Measurements from ENCODE around the gene NEDD8. TPM values are rescaled to one million over a fixed set of nuclear protein-coding genes. Genes with fewer than 3 reads are reported as not detected.
A peak's percentile ranks its signal among the peaks of the same experiment; 100 is the strongest.

Gene NEDD8
- total and polyA plus RNA-seq, 9 donors: 180 to 245 (median 221) TPM

- H3K27me3 ChIP-seq (ENCODE audit: control insufficient read depth, insufficient read depth, low read length): no peaks in the 10 kb centered on the region
- DNase-seq: peak; percentile 93
- no peaks in the 10 kb centered on the region for H3K9me3 ChIP-seq (replicated peaks; ENCODE audit: control insufficient read depth, low read depth, low read length)
- H3K4me3 ChIP-seq (ENCODE audit: low read length): peak within 1 kb of the TSS; percentile 37
- H3K36me3 ChIP-seq (ENCODE audit: control insufficient read depth, insufficient read depth, low read length): peaks cover 43% of the 10 kb centered on the region
- no peak within 1 kb of the TSS for H3K27ac ChIP-seq (ENCODE audit: low read length)
- WGBS (ENCODE audit: insufficient coverage): 6% methylated on average over 53 of the region's 63 CpGs
- peaks cover 16% of the 10 kb centered on the region for H3K4me1 ChIP-seq (ENCODE audit: control insufficient read depth, insufficient read depth, low read length)
Measured at GRCh38 chr14:24171422-24172260, 60.5 kb downstream of the NEDD8 start, which contains the start of gene REC8. Gene REC8 (plus strand): TSS chr14:24172080. CDS start chr14:24172553, 473 bp downstream.

GRCh38 chr14:24167469-24168114 lies 64.6 kb downstream of the NEDD8 start:
- H3K4me3 ChIP-seq (ENCODE audit: low read length): no peak overlapping the region
- H3K36me3 ChIP-seq (ENCODE audit: control insufficient read depth, insufficient read depth, low read length): peaks cover 67% of the 10 kb centered on the region
- no peaks in the 10 kb centered on the region for H3K27me3 ChIP-seq (ENCODE audit: control insufficient read depth, insufficient read depth, low read length)
- DNase-seq: peak; percentile 43
- WGBS (ENCODE audit: insufficient coverage): 87% methylated on average over 3 of the region's 3 CpGs
- no peaks in the 10 kb centered on the region for H3K9me3 ChIP-seq (replicated peaks; ENCODE audit: control insufficient read depth, low read depth, low read length)
- H3K4me1 ChIP-seq (ENCODE audit: control insufficient read depth, insufficient read depth, low read length): peaks cover 33% of the 10 kb centered on the region
- no peak overlapping the region for H3K27ac ChIP-seq (ENCODE audit: low read length)

Other genes with a start within 250 kb of the NEDD8 start
Only the 30 nearest of the 34 such genes appear.
- gene CARMIL3, start 180.4 kb downstream of the NEDD8 start, total RNA-seq: 0.27 TPM
- gene CARMIL3, start 180.4 kb downstream of the NEDD8 start, polyA plus RNA-seq (ENCODE audit: insufficient read depth in 1 of 8, insufficient read length in 8 of 8, low replicate concordance in 1 of 8): under 1 TPM; 0.06 to 0.54 (median 0.19) TPM
- not detected for gene CPNE6, start 160.8 kb downstream of the NEDD8 start, total RNA-seq
- gene CPNE6, start 160.8 kb downstream of the NEDD8 start, polyA plus RNA-seq (ENCODE audit: insufficient read depth in 1 of 8, insufficient read length in 8 of 8, low replicate concordance in 1 of 8): under 1 TPM in 2 of 8 donors, not detected in 6; 0.23 to 0.33 TPM
- gene PCK2, start 138.1 kb downstream of the NEDD8 start, total RNA-seq: 2.5 TPM
- gene PCK2, start 138.1 kb downstream of the NEDD8 start, polyA plus RNA-seq (ENCODE audit: insufficient read depth in 1 of 8, insufficient read length in 8 of 8, low replicate concordance in 1 of 8): 10 to 100 TPM in 1 of 8 donors, 1 to 10 TPM in 7; 3.4 to 15.6 (median 3.9) TPM
- 43.7 TPM for gene DCAF11, start 117.6 kb downstream of the NEDD8 start, total RNA-seq
- gene DCAF11, start 117.6 kb downstream of the NEDD8 start, polyA plus RNA-seq (ENCODE audit: insufficient read depth in 1 of 8, insufficient read length in 8 of 8, low replicate concordance in 1 of 8): 10 to 100 TPM; 40.2 to 47.8 (median 42.5) TPM
- 1.6 TPM for gene NRL, start 117.4 kb downstream of the NEDD8 start, total RNA-seq
- gene NRL, start 117.4 kb downstream of the NEDD8 start, polyA plus RNA-seq (ENCODE audit: insufficient read depth in 1 of 8, insufficient read length in 8 of 8, low replicate concordance in 1 of 8): 1 to 10 TPM in 7 of 8 donors, under 1 TPM in 1; 0.96 to 2.2 (median 1.8) TPM
- gene FITM1, start 101.7 kb downstream of the NEDD8 start, total RNA-seq: 170 TPM
- 100 to 1,000 TPM in 7 of 8 donors, 10 to 100 TPM in 1; 80.7 to 168 (median 124) TPM for gene FITM1, start 101.7 kb downstream of the NEDD8 start, polyA plus RNA-seq (ENCODE audit: insufficient read depth in 1 of 8, insufficient read length in 8 of 8, low replicate concordance in 1 of 8)
- gene PSME1, start 96.2 kb downstream of the NEDD8 start, total RNA-seq: 110 TPM
- gene PSME1, start 96.2 kb downstream of the NEDD8 start, polyA plus RNA-seq (ENCODE audit: insufficient read depth in 1 of 8, insufficient read length in 8 of 8, low replicate concordance in 1 of 8): 100 to 1,000 TPM; 103 to 130 (median 116) TPM
- gene EMC9, start 90.8 kb downstream of the NEDD8 start, total RNA-seq: 29.9 TPM
- 10 to 100 TPM; 22.4 to 40.0 (median 29.4) TPM for gene EMC9, start 90.8 kb downstream of the NEDD8 start, polyA plus RNA-seq (ENCODE audit: insufficient read depth in 1 of 8, insufficient read length in 8 of 8, low replicate concordance in 1 of 8)
- gene PSME2, start 85.8 kb downstream of the NEDD8 start, total RNA-seq: 100 TPM
- 10 to 100 TPM; 82.8 to 97.6 (median 93.2) TPM for gene PSME2, start 85.8 kb downstream of the NEDD8 start, polyA plus RNA-seq (ENCODE audit: insufficient read depth in 1 of 8, insufficient read length in 8 of 8, low replicate concordance in 1 of 8)
- 36.4 TPM for gene RNF31, start 84.9 kb downstream of the NEDD8 start, total RNA-seq
- 10 to 100 TPM; 27.3 to 37.0 (median 35.8) TPM for gene RNF31, start 84.9 kb downstream of the NEDD8 start, polyA plus RNA-seq (ENCODE audit: insufficient read depth in 1 of 8, insufficient read length in 8 of 8, low replicate concordance in 1 of 8)
- gene IRF9, start 71.1 kb downstream of the NEDD8 start, total RNA-seq: 24.9 TPM
- 10 to 100 TPM; 24.0 to 36.3 (median 27.3) TPM for gene IRF9, start 71.1 kb downstream of the NEDD8 start, polyA plus RNA-seq (ENCODE audit: insufficient read depth in 1 of 8, insufficient read length in 8 of 8, low replicate concordance in 1 of 8)
- gene REC8, start 60.3 kb downstream of the NEDD8 start, total RNA-seq: 2.1 TPM
- 10 to 100 TPM in 5 of 8 donors, 1 to 10 TPM in 3; 6.7 to 18.1 (median 10.9) TPM for gene REC8, start 60.3 kb downstream of the NEDD8 start, polyA plus RNA-seq (ENCODE audit: insufficient read depth in 1 of 8, insufficient read length in 8 of 8, low replicate concordance in 1 of 8)
- gene IPO4, start 43.6 kb downstream of the NEDD8 start, total RNA-seq: 19.9 TPM
- 10 to 100 TPM; 25.0 to 37.5 (median 29.8) TPM for gene IPO4, start 43.6 kb downstream of the NEDD8 start, polyA plus RNA-seq (ENCODE audit: insufficient read depth in 1 of 8, insufficient read length in 8 of 8, low replicate concordance in 1 of 8)
- gene TM9SF1, start 36.9 kb downstream of the NEDD8 start, total RNA-seq: 29.6 TPM
- gene TM9SF1, start 36.9 kb downstream of the NEDD8 start, polyA plus RNA-seq (ENCODE audit: insufficient read depth in 1 of 8, insufficient read length in 8 of 8, low replicate concordance in 1 of 8): 10 to 100 TPM; 14.7 to 22.2 (median 20.1) TPM
- gene TSSK4, start 26.7 kb downstream of the NEDD8 start, total RNA-seq: not detected
- 1 to 10 TPM; 1.6 to 5.5 (median 3.8) TPM for gene TSSK4, start 26.7 kb downstream of the NEDD8 start, polyA plus RNA-seq (ENCODE audit: insufficient read depth in 1 of 8, insufficient read length in 8 of 8, low replicate concordance in 1 of 8)
- 29.8 TPM for gene CHMP4A, start 18.9 kb downstream of the NEDD8 start, total RNA-seq
- 10 to 100 TPM; 31.2 to 45.1 (median 41.8) TPM for gene CHMP4A, start 18.9 kb downstream of the NEDD8 start, polyA plus RNA-seq (ENCODE audit: insufficient read depth in 1 of 8, insufficient read length in 8 of 8, low replicate concordance in 1 of 8)
- gene MDP1, start 16.3 kb downstream of the NEDD8 start, total RNA-seq: 24.9 TPM
- 10 to 100 TPM in 1 of 8 donors, 1 to 10 TPM in 7; 7.4 to 11.6 (median 8.5) TPM for gene MDP1, start 16.3 kb downstream of the NEDD8 start, polyA plus RNA-seq (ENCODE audit: insufficient read depth in 1 of 8, insufficient read length in 8 of 8, low replicate concordance in 1 of 8)
- 44.6 TPM for gene GMPR2, start 562 bp upstream of the NEDD8 start, total RNA-seq
- 10 to 100 TPM; 41.9 to 59.7 (median 48.9) TPM for gene GMPR2, start 562 bp upstream of the NEDD8 start, polyA plus RNA-seq (ENCODE audit: insufficient read depth in 1 of 8, insufficient read length in 8 of 8, low replicate concordance in 1 of 8)
- 35.5 TPM for gene TINF2, start 10.3 kb upstream of the NEDD8 start, total RNA-seq
- 10 to 100 TPM; 37.9 to 44.3 (median 40.9) TPM for gene TINF2, start 10.3 kb upstream of the NEDD8 start, polyA plus RNA-seq (ENCODE audit: insufficient read depth in 1 of 8, insufficient read length in 8 of 8, low replicate concordance in 1 of 8)
- 0.71 TPM for gene TGM1, start 30.8 kb upstream of the NEDD8 start, total RNA-seq
- 1 to 10 TPM in 6 of 8 donors, under 1 TPM in 2; 0.84 to 3.0 (median 1.2) TPM for gene TGM1, start 30.8 kb upstream of the NEDD8 start, polyA plus RNA-seq (ENCODE audit: insufficient read depth in 1 of 8, insufficient read length in 8 of 8, low replicate concordance in 1 of 8)
- 8.5 TPM for gene RABGGTA, start 39.2 kb upstream of the NEDD8 start, total RNA-seq
- gene RABGGTA, start 39.2 kb upstream of the NEDD8 start, polyA plus RNA-seq (ENCODE audit: insufficient read depth in 1 of 8, insufficient read length in 8 of 8, low replicate concordance in 1 of 8): 10 to 100 TPM; 12.4 to 21.5 (median 14.5) TPM
- 6.9 TPM for gene DHRS1, start 67.4 kb upstream of the NEDD8 start, total RNA-seq
- 10 to 100 TPM; 14.5 to 24.5 (median 17.7) TPM for gene DHRS1, start 67.4 kb upstream of the NEDD8 start, polyA plus RNA-seq (ENCODE audit: insufficient read depth in 1 of 8, insufficient read length in 8 of 8, low replicate concordance in 1 of 8)
- 15.7 TPM for gene NOP9, start 67.5 kb upstream of the NEDD8 start, total RNA-seq
- gene NOP9, start 67.5 kb upstream of the NEDD8 start, polyA plus RNA-seq (ENCODE audit: insufficient read depth in 1 of 8, insufficient read length in 8 of 8, low replicate concordance in 1 of 8): 10 to 100 TPM; 18.1 to 23.9 (median 20.3) TPM
- gene CIDEB, start 75.6 kb upstream of the NEDD8 start, total RNA-seq: 13.4 TPM
- 10 to 100 TPM in 7 of 8 donors, 1 to 10 TPM in 1; 8.9 to 21.1 (median 15.3) TPM for gene CIDEB, start 75.6 kb upstream of the NEDD8 start, polyA plus RNA-seq (ENCODE audit: insufficient read depth in 1 of 8, insufficient read length in 8 of 8, low replicate concordance in 1 of 8)
- 1.9 TPM for gene LTB4R2, start 77.8 kb upstream of the NEDD8 start, total RNA-seq
- gene LTB4R2, start 77.8 kb upstream of the NEDD8 start, polyA plus RNA-seq (ENCODE audit: insufficient read depth in 1 of 8, insufficient read length in 8 of 8, low replicate concordance in 1 of 8): 1 to 10 TPM; 1.1 to 4.4 (median 2.8) TPM
- 2.5 TPM for gene LTB4R, start 79.1 kb upstream of the NEDD8 start, total RNA-seq
- 1 to 10 TPM; 2.1 to 5.9 (median 3.5) TPM for gene LTB4R, start 79.1 kb upstream of the NEDD8 start, polyA plus RNA-seq (ENCODE audit: insufficient read depth in 1 of 8, insufficient read length in 8 of 8, low replicate concordance in 1 of 8)
- gene ADCY4, start 102.7 kb upstream of the NEDD8 start, total RNA-seq: 7.0 TPM
- gene ADCY4, start 102.7 kb upstream of the NEDD8 start, polyA plus RNA-seq (ENCODE audit: insufficient read depth in 1 of 8, insufficient read length in 8 of 8, low replicate concordance in 1 of 8): 10 to 100 TPM in 6 of 8 donors, 1 to 10 TPM in 2; 9.4 to 18.7 (median 13.9) TPM
- 2.0 TPM for gene RIPK3, start 107.6 kb upstream of the NEDD8 start, total RNA-seq
- gene RIPK3, start 107.6 kb upstream of the NEDD8 start, polyA plus RNA-seq (ENCODE audit: insufficient read depth in 1 of 8, insufficient read length in 8 of 8, low replicate concordance in 1 of 8): 1 to 10 TPM; 1.1 to 3.6 (median 1.3) TPM
- 54.5 TPM for gene NFATC4, start 135.8 kb upstream of the NEDD8 start, total RNA-seq
- 10 to 100 TPM; 35.2 to 71.1 (median 50.8) TPM for gene NFATC4, start 135.8 kb upstream of the NEDD8 start, polyA plus RNA-seq (ENCODE audit: insufficient read depth in 1 of 8, insufficient read length in 8 of 8, low replicate concordance in 1 of 8)
- gene NYNRIN, start 166.6 kb upstream of the NEDD8 start, total RNA-seq: 16.5 TPM
- 10 to 100 TPM; 18.5 to 45.3 (median 30.3) TPM for gene NYNRIN, start 166.6 kb upstream of the NEDD8 start, polyA plus RNA-seq (ENCODE audit: insufficient read depth in 1 of 8, insufficient read length in 8 of 8, low replicate concordance in 1 of 8)